Uterus (tissue), 4 donors: Measurements from ENCODE around the gene MAST2. TPM values are rescaled to one million over a fixed set of nuclear protein-coding genes. Genes with fewer than 3 reads are reported as not detected.
"Not testable (repeated sequence)": the region's sequence is repeated elsewhere in the genome, so short reads cannot be mapped to it uniquely, and the experiment has no call there.

ENCODE experiments used
- DNase-seq, 2 donors: peaks; one replicate each; pipeline ENCODE4 v3.0.0-alpha.2; 2019 to 2020
- H3K27ac ChIP-seq, 2 donors: fragments of 200-600 bp; sonication (generic); 1 replicate in 1 of 2; 2 replicates in 1 of 2; pipeline ENCODE4 v1.5.1; 2016 to 2018
- H3K27me3 ChIP-seq, 2 donors: fragments of 200-600 bp; sonication (generic); one replicate each; pipeline ENCODE4 v1.5.1; 2018 to 2019; ENCODE audit warnings: control low read depth in 1 of 2
- H3K36me3 ChIP-seq, 2 donors: fragments of 200-600 bp; sonication (generic); one replicate each; pipeline ENCODE4 v1.5.1; 2019; ENCODE audit warnings: control low read depth in 1 of 2
- H3K4me1 ChIP-seq, 2 donors: fragments of 200-600 bp; sonication (generic); one replicate each; pipeline ENCODE4 v1.5.1; 2018 to 2019; ENCODE audit warnings: control low read depth in 1 of 2
- H3K4me3 ChIP-seq, 2 donors: fragments of 200-600 bp; sonication (generic); 1 replicate in 1 of 2; 2 replicates in 1 of 2; pipeline ENCODE4 v1.5.1; 2018 to 2019; ENCODE audit warnings: mild to moderate bottlenecking in 1 of 2
- H3K9me3 ChIP-seq, 2 donors: fragments of 200-600 bp; sonication (generic); one replicate each; pipeline ENCODE4 v1.5.1; 2019; ENCODE audit warnings: control low read depth in 1 of 2
- CTCF ChIP-seq, 4 experiments: fragments of 200-600 bp in 2 of 4; fragments of 450-650 bp in 2 of 4; sonication (generic) in 2 of 4; IDR thresholded peaks; one replicate each; pipeline ENCODE4 v1.5.1; 2016 to 2019; ENCODE audit warnings: antibody characterized with exemption in 4 of 4, mild to moderate bottlenecking in 2 of 4, moderate library complexity in 1 of 4
- POLR2A ChIP-seq, 2 donors: fragments of 450-650 bp; IDR thresholded peaks; one replicate each; pipeline ENCODE4 v1.6.1; 2016; ENCODE audit warnings: antibody characterized with exemption in 2 of 2, mild to moderate bottlenecking in 1 of 2, moderate library complexity in 1 of 2
- intact Hi-C: fragments of 100-400 bp; cut with DNase I; formaldehyde crosslinking; loops from one replicate; pipeline ENCODE4 v1.15.1; 2023; ENCODE audit warnings: low total_unique reads
- total RNA-seq, 4 donors: library from RNA; depleted of rRNA in 3 of 4; stranded (reverse); fragments of >200 nt in 3 of 4; gene quantifications; one replicate each; pipeline versions ENCODE4 v1.1.0 to v1.2.4, GENCODE V29; 2014 to 2023
- donor health status: DM: yes; HTN: yes; CAD: no.

Gene MAST2
- total RNA-seq, 4 donors from 2014 or later, result 12.8 to 52.1 (median 36.3) TPM

- Histone ChIP-seq H3K27me3 (no peaks in the 10 kb centered on the region), H3K4me3 (no peak overlapping the region), H3K9me3 (no peaks in the 10 kb centered on the region), H3K27ac (no peak overlapping the region), H3K4me1 (no peaks in the 10 kb centered on the region), H3K36me3 (no peaks in the 10 kb centered on the region)
- no peak for DNase-seq
- no peak for TF ChIP-seq CTCF (IDR thresholded peaks at IDR 0.05)
- no peak for TF ChIP-seq POLR2A (IDR thresholded peaks at IDR 0.05)
- intact Hi-C loops, result no loop called here
Measured at GRCh38 chr1:45834689-45835088, 31.3 kb downstream of the MAST2 start.

GRCh38 chr1:45836451-45836850 is 33.0 kb downstream of the MAST2 start:
- TF ChIP-seq CTCF (IDR thresholded peaks at IDR 0.05) (no peak), POLR2A (IDR thresholded peaks at IDR 0.05) (no peak)
- intact Hi-C loops, result no loop called here
- no peaks in the 10 kb centered on the region for H3K36me3 ChIP-seq
- no peak overlapping the region for H3K27ac ChIP-seq
- H3K4me3 ChIP-seq, result no peak overlapping the region
- no peaks in the 10 kb centered on the region for H3K27me3 ChIP-seq
- H3K4me1 ChIP-seq, result no peaks in the 10 kb centered on the region
- DNase-seq, result no peak
- H3K9me3 ChIP-seq, result no peaks in the 10 kb centered on the region

GRCh38 chr1:45836861-45837260 is 33.4 kb downstream of the MAST2 start:
- H3K4me3 ChIP-seq, intact Hi-C loops, H3K36me3 ChIP-seq, H3K27me3 ChIP-seq, DNase-seq, H3K9me3 ChIP-seq, H3K4me1 ChIP-seq, H3K27ac ChIP-seq: not testable (repeated sequence)

- H3K4me1 ChIP-seq, H3K27me3 ChIP-seq, intact Hi-C loops, H3K9me3 ChIP-seq, DNase-seq, H3K4me3 ChIP-seq, H3K36me3 ChIP-seq, H3K27ac ChIP-seq: not testable (repeated sequence)
Measured at GRCh38 chr1:45838322-45838721, 34.9 kb downstream of the MAST2 start.

GRCh38 chr1:45840704-45841103 is 37.3 kb downstream of the MAST2 start:
- Histone ChIP-seq H3K4me1 (peaks cover 0 to 3% of the 10 kb centered on the region in 2 donors), H3K27me3 (no peaks in the 10 kb centered on the region), H3K4me3 (no peak overlapping the region), H3K27ac (no peak overlapping the region), H3K9me3 (no peaks in the 10 kb centered on the region), H3K36me3 (no peaks in the 10 kb centered on the region)
- no peak for DNase-seq
- intact Hi-C loops, result no loop called here
- no peak for TF ChIP-seq CTCF (IDR thresholded peaks at IDR 0.05)
- TF ChIP-seq POLR2A (IDR thresholded peaks at IDR 0.05), result no peak

- no peaks in the 10 kb centered on the region for H3K9me3 ChIP-seq
- DNase-seq, result no peak
- H3K36me3 ChIP-seq, result no peaks in the 10 kb centered on the region
- no peak overlapping the region for H3K27ac ChIP-seq
- TF ChIP-seq CTCF (IDR thresholded peaks at IDR 0.05), result no peak
- TF ChIP-seq POLR2A (IDR thresholded peaks at IDR 0.05), result no peak
- H3K4me3 ChIP-seq, result no peak overlapping the region
- H3K27me3 ChIP-seq, result no peaks in the 10 kb centered on the region
- H3K4me1 ChIP-seq, result peaks cover 0 to 3% of the 10 kb centered on the region in 2 donors
- intact Hi-C loops, result no loop called here
Measured at GRCh38 chr1:45842786-45843185, 39.4 kb downstream of the MAST2 start.
